GM12875 (cell line): Measurements from ENCODE around the gene PIK3CB.

Experiments
- H3K4me3 ChIP-seq: one replicate; pipeline ENCODE4 v1.5.1; 2011; ENCODE audit warnings: low read depth, low read length, control low read depth
- CTCF ChIP-seq: IDR thresholded peaks from 2 replicates; pipeline ENCODE4 v1.5.1; 2011; ENCODE audit warnings: low read depth, mild to moderate bottlenecking, control low read depth, inconsistent platforms, low read length, moderate library complexity, borderline replicate concordance; ENCODE audit not compliant: insufficient read depth

Gene PIK3CB

GRCh38 chr3:138873471-138874278 lies 38.9 kb upstream of the PIK3CB start:
- H3K4me3 ChIP-seq, result no peak overlapping the region
- TF ChIP-seq CTCF, result no peak

- H3K4me3 ChIP-seq, result no peak overlapping the region
- TF ChIP-seq CTCF, result no peak
Measured at GRCh38 chr3:138872632-138873031, 37.9 kb upstream of the PIK3CB start.

DNA sequence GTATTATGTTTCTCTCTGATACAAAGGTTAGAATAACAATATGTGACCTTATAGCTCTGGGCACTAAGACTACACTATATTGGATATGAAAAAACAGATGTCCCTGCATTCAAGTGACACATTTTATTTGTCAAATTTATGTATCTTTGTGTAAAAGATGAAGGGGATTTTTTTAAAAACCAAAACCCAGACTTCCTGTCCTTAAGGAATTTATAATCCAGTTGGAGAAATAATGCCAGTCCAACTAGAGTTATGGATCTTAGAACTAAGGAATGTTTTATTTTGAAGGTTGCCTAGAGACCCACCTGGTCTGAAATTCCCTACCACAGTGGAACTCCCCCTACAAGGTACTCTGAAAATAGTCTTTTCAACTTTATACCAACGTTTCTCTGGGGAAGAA lies 33.3 kb upstream of the PIK3CB start:
- no peak for TF ChIP-seq CTCF
- no peak overlapping the region for H3K4me3 ChIP-seq

- no peak overlapping the region for H3K4me3 ChIP-seq
- TF ChIP-seq CTCF, result no peak
Measured at GRCh38 chr3:138863776-138864113, 29.0 kb upstream of the PIK3CB start.

- TF ChIP-seq CTCF, result no peak
- no peak overlapping the region for H3K4me3 ChIP-seq
Measured at GRCh38 chr3:138862924-138863775, 28.4 kb upstream of the PIK3CB start.

GRCh38 chr3:138862531-138862923 lies 27.8 kb upstream of the PIK3CB start:
- TF ChIP-seq CTCF, result no peak
- no peak overlapping the region for H3K4me3 ChIP-seq

GRCh38 chr3:138861798-138862197 lies 27.1 kb upstream of the PIK3CB start:
- H3K4me3 ChIP-seq, result no peak overlapping the region
- TF ChIP-seq CTCF, result no peak
